Neural progenitor cell (in vitro differentiated cells): ENCODE measurements around the gene ATF6.

ENCODE experiments used
- EZH2 ChIP-seq: fragments of 200-600 bp; sonication (generic); IDR thresholded peaks from 2 replicates; pipeline ENCODE4 v1.6.1; 2017; ENCODE audit warnings: antibody characterized with exemption, mild to moderate bottlenecking, moderate library complexity
- EZH2phosphoT487 ChIP-seq: fragments of 200-600 bp; sonication (generic); IDR thresholded peaks from 2 replicates; pipeline ENCODE4 v1.6.1; 2017; ENCODE audit warnings: antibody characterized with exemption
- TF ChIP-seq, protein P1 (sequence below): fragments of 200-600 bp; sonication (generic); IDR thresholded peaks from 2 replicates; pipeline ENCODE4 v1.5.1; 2017; ENCODE audit warnings: antibody characterized with exemption, mild to moderate bottlenecking

DNA sequence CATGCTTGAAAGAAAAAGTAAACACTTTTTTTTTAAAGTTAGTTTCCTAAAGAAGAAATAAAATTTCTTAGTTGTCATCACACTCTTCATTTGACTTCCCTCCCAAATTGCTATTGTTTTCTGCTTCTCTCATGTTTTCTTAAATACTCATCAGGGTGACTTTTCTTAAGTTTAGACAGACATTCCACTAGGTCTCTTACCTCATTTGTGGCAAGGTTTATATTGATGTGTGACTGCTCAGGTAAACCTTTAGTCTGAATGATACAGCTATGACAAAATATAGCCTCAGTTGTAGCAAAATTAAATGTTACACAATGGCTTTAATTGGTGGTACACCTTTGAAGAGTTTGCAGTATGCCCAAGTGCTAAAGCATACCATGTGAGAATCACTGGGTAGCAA, 78.6 kb downstream of the ATF6 start:
- TF ChIP-seq, protein P1, sequence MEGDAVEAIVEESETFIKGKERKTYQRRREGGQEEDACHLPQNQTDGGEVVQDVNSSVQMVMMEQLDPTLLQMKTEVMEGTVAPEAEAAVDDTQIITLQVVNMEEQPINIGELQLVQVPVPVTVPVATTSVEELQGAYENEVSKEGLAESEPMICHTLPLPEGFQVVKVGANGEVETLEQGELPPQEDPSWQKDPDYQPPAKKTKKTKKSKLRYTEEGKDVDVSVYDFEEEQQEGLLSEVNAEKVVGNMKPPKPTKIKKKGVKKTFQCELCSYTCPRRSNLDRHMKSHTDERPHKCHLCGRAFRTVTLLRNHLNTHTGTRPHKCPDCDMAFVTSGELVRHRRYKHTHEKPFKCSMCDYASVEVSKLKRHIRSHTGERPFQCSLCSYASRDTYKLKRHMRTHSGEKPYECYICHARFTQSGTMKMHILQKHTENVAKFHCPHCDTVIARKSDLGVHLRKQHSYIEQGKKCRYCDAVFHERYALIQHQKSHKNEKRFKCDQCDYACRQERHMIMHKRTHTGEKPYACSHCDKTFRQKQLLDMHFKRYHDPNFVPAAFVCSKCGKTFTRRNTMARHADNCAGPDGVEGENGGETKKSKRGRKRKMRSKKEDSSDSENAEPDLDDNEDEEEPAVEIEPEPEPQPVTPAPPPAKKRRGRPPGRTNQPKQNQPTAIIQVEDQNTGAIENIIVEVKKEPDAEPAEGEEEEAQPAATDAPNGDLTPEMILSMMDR, result no peak
- TF ChIP-seq EZH2 (no peak), EZH2phosphoT487 (no peak)
